ENCODE data around the gene MELK. TPM values are rescaled to one million over a fixed set of nuclear protein-coding genes. Genes with fewer than 3 reads are reported as not detected.
"Not testable (repeated sequence)": the region's sequence is repeated elsewhere in the genome, so short reads cannot be mapped to it uniquely, and the experiment has no call there.

MELK gene
- total and polyA plus RNA-seq, 9 donors = 8.9 to 16.8 (median 11.4) TPM

DNA sequence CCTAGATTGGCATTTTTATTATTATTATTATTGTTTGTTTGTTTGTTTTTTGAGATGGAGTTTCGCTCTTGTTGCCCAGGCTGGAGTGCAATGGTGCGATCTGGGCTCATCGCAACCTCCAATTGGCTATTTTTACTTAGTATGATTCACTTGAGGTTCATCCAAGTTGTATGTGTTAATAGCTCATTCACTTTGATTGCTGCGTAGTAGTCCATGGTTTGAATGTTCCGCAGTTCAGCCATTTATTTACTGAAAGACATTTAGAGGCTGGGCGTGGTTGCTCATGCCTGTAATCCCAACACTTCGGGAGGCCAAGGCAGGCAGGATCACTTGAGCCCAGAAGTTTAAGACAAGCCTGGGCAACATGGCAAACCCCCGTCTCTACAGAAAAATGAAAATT lies 22.6 kb upstream of the MELK start:
- no peak overlapping the region for H3K27ac ChIP-seq (ENCODE audit: low read length)
- no peaks in the 10 kb centered on the region for H3K4me1 ChIP-seq (ENCODE audit: control insufficient read depth, insufficient read depth, low read length)
- no peaks in the 10 kb centered on the region for H3K36me3 ChIP-seq (ENCODE audit: control insufficient read depth, insufficient read depth, low read length)
- H3K27me3 ChIP-seq (ENCODE audit: control insufficient read depth, insufficient read depth, low read length) = no peaks in the 10 kb centered on the region
- no peak overlapping the region for H3K4me3 ChIP-seq (ENCODE audit: low read length)
- DNase-seq = no peak
- WGBS (ENCODE audit: insufficient coverage) = 100% methylated on average over 7 of the region's 8 CpGs
- H3K9me3 ChIP-seq (replicated peaks; ENCODE audit: control insufficient read depth, low read depth, low read length) = no peaks in the 10 kb centered on the region

DNA sequence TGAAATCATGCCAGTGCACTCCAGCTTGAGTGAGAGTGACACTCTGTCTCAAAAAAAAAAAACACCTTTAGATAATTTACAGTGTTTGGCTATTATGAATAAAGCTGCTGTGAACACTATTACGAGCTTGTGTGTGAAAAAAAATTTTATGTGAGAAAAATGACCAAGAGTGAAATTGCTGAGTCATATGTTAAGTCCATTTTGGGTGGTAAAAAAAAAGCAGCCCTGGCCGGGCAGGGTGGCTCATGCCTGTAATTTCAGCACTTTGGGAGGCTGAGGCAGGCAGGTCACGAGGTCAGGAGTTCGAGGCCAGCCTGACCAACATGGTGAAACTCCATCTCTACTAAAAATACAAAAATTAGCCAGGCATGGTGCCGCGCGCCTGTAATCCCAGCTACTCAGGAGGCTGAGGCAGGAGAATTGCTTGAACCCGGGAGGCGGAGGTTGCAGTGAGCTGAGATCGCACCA lies 22.0 kb upstream of the MELK start:
- DNase-seq; H3K27ac ChIP-seq (ENCODE audit: low read length); H3K36me3 ChIP-seq (ENCODE audit: control insufficient read depth, insufficient read depth, low read length); H3K4me1 ChIP-seq (ENCODE audit: control insufficient read depth, insufficient read depth, low read length); H3K9me3 ChIP-seq (replicated peaks; ENCODE audit: control insufficient read depth, low read depth, low read length); H3K4me3 ChIP-seq (ENCODE audit: low read length); H3K27me3 ChIP-seq (ENCODE audit: control insufficient read depth, insufficient read depth, low read length): not testable (repeated sequence)
- WGBS (ENCODE audit: insufficient coverage) = 47% methylated on average over 2 of the region's 10 CpGs

DNA sequence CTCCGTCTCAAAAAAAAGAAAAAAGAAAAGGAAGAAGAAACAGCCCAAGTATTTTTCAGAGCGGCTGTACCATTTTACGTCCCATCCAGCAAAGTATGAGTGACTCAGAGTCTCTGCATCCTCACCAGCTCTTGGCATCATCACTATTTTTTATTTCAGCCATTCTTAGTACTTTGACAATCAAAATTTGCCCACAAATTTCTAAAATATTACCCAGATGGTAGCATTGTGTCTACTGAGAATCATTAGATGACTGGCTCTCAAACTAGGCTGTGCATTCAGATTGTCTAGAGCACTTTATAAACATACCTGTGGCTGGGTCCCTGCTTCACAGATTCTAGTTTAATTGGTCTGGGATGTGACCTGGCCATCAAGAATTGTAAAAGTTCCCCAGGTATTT lies 21.6 kb upstream of the MELK start:
- Histone ChIP-seq H3K9me3 (replicated peaks; ENCODE audit: control insufficient read depth, low read depth, low read length) (no peaks in the 10 kb centered on the region), H3K4me1 (ENCODE audit: control insufficient read depth, insufficient read depth, low read length) (no peaks in the 10 kb centered on the region), H3K4me3 (ENCODE audit: low read length) (no peak overlapping the region), H3K27me3 (ENCODE audit: control insufficient read depth, insufficient read depth, low read length) (no peaks in the 10 kb centered on the region), H3K27ac (ENCODE audit: low read length) (no peak overlapping the region), H3K36me3 (ENCODE audit: control insufficient read depth, insufficient read depth, low read length) (no peaks in the 10 kb centered on the region)
- DNase-seq = no peak
- no CpG with 5 or more reads among the region's 3 CpGs for WGBS (ENCODE audit: insufficient coverage)

DNA sequence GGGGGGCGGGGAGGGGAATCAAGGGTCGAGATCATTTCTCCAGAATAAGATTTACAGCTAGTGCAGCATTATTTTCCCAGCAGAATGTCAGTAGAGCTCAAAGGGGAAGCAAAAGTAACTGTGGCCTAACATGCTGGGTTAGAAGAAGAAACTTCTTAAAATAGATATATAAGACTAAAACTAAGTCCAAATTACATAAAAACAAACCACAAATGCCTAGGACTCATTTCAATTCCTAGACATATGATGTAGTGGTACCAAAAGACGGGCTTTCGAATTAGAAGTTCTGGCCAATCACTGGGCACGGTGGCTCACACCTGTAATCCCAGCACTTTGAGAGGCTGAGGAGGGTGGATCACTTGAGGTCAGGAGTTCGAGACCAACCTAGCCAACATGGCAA lies 20.8 kb upstream of the MELK start:
- Histone ChIP-seq H3K4me1 (ENCODE audit: control insufficient read depth, insufficient read depth, low read length) (no peaks in the 10 kb centered on the region), H3K27me3 (ENCODE audit: control insufficient read depth, insufficient read depth, low read length) (no peaks in the 10 kb centered on the region), H3K27ac (ENCODE audit: low read length) (no peak overlapping the region), H3K36me3 (ENCODE audit: control insufficient read depth, insufficient read depth, low read length) (no peaks in the 10 kb centered on the region), H3K9me3 (replicated peaks; ENCODE audit: control insufficient read depth, low read depth, low read length) (no peaks in the 10 kb centered on the region), H3K4me3 (ENCODE audit: low read length) (no peak overlapping the region)
- DNase-seq = peak; percentile 10
- WGBS (ENCODE audit: insufficient coverage) = no CpG with 5 or more reads among the region's 6 CpGs

DNA sequence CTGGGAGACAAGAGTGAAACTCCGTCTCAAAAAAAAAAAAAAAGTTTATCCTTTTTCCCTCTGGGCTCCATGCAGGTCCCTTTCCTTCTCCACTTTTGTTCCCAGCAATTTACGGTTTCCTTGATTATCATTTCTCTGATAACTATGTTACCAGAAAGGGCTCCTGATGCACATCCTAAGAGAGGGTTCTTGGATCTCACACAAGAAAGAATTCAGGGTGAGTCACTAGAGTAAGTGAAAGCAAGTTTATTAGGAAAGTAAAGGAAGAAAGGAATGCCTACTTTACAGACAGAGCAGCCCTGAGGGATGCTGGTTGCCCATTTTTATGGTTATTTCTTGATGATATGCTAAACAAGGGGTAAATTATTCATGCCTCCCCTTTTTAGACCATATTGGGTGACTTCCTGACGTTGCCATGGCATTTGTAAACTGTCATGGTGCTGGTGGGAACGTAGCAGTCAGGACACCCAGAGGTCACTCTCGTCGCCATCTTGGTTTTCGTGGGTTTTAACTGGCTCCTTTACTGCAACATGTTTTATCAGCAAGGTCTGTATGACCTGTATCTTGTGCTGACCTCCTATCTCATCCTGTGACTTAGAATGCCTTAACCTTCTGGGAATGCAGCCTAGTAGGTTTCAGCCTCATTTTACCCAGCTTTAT lies 13.5 kb upstream of the MELK start:
- H3K27ac ChIP-seq (ENCODE audit: low read length) = no peak overlapping the region
- H3K4me1 ChIP-seq (ENCODE audit: control insufficient read depth, insufficient read depth, low read length) = no peaks in the 10 kb centered on the region
- DNase-seq = no peak
- H3K36me3 ChIP-seq (ENCODE audit: control insufficient read depth, insufficient read depth, low read length) = no peaks in the 10 kb centered on the region
- H3K9me3 ChIP-seq (replicated peaks; ENCODE audit: control insufficient read depth, low read depth, low read length) = no peaks in the 10 kb centered on the region
- no peaks in the 10 kb centered on the region for H3K27me3 ChIP-seq (ENCODE audit: control insufficient read depth, insufficient read depth, low read length)
- H3K4me3 ChIP-seq (ENCODE audit: low read length) = no peak overlapping the region
- 57% methylated on average over 5 of the region's 7 CpGs for WGBS (ENCODE audit: insufficient coverage)

GRCh38 chr9:36560771-36561170 lies 11.9 kb upstream of the MELK start:
- H3K27ac ChIP-seq (ENCODE audit: low read length) = no peak overlapping the region
- H3K36me3 ChIP-seq (ENCODE audit: control insufficient read depth, insufficient read depth, low read length) = no peaks in the 10 kb centered on the region
- no peaks in the 10 kb centered on the region for H3K4me1 ChIP-seq (ENCODE audit: control insufficient read depth, insufficient read depth, low read length)
- WGBS (ENCODE audit: insufficient coverage) = no CpG with 5 or more reads among the region's 2 CpGs
- H3K4me3 ChIP-seq (ENCODE audit: low read length) = no peak overlapping the region
- no peaks in the 10 kb centered on the region for H3K9me3 ChIP-seq (replicated peaks; ENCODE audit: control insufficient read depth, low read depth, low read length)
- DNase-seq = no peak
- H3K27me3 ChIP-seq (ENCODE audit: control insufficient read depth, insufficient read depth, low read length) = no peaks in the 10 kb centered on the region

DNA sequence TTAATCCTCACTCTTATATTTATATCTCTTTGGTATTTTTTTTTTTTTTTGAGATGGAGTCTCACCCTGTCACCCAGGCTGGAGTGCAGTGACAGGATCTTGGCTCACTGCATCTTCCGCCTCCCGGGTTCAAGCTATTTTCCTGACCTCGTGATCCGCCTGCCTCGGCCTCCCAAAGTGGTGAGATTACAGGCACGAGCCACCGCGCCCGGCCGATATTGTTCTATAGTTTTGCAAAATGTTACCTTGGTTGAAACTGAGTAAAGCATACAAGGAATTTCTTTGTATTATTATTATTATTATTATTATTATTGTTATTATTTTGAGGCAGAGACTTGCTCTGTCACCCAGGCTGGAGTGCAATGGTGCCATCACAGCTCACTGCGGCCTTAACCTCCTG lies 9.9 kb upstream of the MELK start:
- DNase-seq; H3K4me3 ChIP-seq (ENCODE audit: low read length); H3K27ac ChIP-seq (ENCODE audit: low read length); H3K36me3 ChIP-seq (ENCODE audit: control insufficient read depth, insufficient read depth, low read length); H3K9me3 ChIP-seq (replicated peaks; ENCODE audit: control insufficient read depth, low read depth, low read length); H3K4me1 ChIP-seq (ENCODE audit: control insufficient read depth, insufficient read depth, low read length); H3K27me3 ChIP-seq (ENCODE audit: control insufficient read depth, insufficient read depth, low read length): not testable (repeated sequence)
- WGBS (ENCODE audit: insufficient coverage) = 81% methylated on average over 4 of the region's 11 CpGs

DNA sequence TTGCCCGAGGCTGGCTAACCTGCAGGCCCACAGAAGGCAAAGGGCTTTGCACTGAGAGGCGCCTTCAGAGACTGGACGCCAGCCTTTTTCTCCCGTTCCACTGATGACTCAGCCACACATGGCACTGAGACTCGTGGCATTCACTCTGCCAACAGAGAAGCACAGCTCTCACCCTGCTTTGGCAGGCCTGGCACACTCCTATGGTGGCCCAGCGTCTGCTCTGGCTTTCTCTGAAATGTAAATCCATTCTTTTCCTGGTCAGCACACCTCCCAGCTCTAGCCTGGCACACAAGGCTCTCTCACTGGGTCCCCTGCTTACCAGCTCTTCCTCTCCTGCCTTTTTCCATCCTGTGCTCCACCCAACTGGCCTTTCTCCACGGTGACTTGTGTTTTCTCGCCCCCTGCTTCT lies 5.9 kb upstream of the MELK start:
- WGBS (ENCODE audit: insufficient coverage) = 57% methylated on average over 8 of the region's 8 CpGs
- Histone ChIP-seq H3K4me3 (ENCODE audit: low read length) (no peak overlapping the region), H3K27me3 (ENCODE audit: control insufficient read depth, insufficient read depth, low read length) (no peaks in the 10 kb centered on the region), H3K36me3 (ENCODE audit: control insufficient read depth, insufficient read depth, low read length) (no peaks in the 10 kb centered on the region), H3K27ac (ENCODE audit: low read length) (peak overlapping the region; percentile 80), H3K4me1 (ENCODE audit: control insufficient read depth, insufficient read depth, low read length) (peaks cover 9% of the 10 kb centered on the region), H3K9me3 (replicated peaks; ENCODE audit: control insufficient read depth, low read depth, low read length) (no peaks in the 10 kb centered on the region)
- peak; percentile 79 for DNase-seq

DNA sequence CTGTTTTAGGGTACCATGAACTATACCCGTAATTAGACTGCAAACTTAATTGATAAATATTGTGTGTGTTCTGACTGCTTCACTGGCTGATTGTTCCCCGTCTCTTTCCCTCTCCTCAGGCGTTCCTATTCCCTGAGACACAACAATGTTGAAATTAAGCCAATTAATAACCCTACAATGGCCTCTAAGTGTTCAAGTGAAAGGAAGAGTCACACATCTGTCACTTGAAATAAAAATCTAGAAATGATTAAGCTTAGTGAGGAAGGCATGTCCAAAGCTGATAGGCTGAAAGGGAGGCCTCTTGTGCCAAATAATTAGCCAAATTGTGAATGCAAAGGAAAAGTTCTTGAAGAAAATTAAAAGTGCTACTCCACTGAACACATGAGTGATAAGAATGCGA lies 4.0 kb upstream of the MELK start:
- H3K4me3 ChIP-seq (ENCODE audit: low read length); H3K27ac ChIP-seq (ENCODE audit: low read length); H3K9me3 ChIP-seq (replicated peaks; ENCODE audit: control insufficient read depth, low read depth, low read length); DNase-seq; H3K36me3 ChIP-seq (ENCODE audit: control insufficient read depth, insufficient read depth, low read length); H3K27me3 ChIP-seq (ENCODE audit: control insufficient read depth, insufficient read depth, low read length): not testable (repeated sequence)
- H3K4me1 ChIP-seq (ENCODE audit: control insufficient read depth, insufficient read depth, low read length) = peaks cover 15% of the 10 kb centered on the region
- no CpG with 5 or more reads among the region's 4 CpGs for WGBS (ENCODE audit: insufficient coverage)

DNA sequence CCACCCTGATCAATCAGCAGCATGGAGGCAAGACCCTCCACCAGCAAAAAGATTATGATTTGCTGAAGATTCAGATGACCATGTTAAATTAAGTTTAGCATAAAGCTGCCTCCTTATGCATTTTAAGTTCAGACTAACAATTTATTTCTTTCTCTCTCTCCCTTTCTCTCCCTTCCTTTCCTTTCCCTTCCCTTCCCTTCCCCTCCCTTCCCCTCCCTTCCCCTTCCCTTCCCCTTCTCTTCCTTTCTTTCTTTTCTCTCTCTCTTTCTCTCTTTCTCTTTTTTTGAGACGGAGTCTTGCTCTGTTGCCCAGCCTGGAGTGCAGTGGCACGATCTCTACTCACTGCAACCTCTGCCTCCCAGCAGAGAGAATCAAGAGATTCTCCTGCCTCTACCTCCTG lies 1.4 kb upstream of the MELK start:
- Histone ChIP-seq H3K4me3 (ENCODE audit: low read length) (no peak overlapping the region), H3K36me3 (ENCODE audit: control insufficient read depth, insufficient read depth, low read length) (no peaks in the 10 kb centered on the region), H3K27ac (ENCODE audit: low read length) (no peak overlapping the region), H3K9me3 (replicated peaks; ENCODE audit: control insufficient read depth, low read depth, low read length) (no peaks in the 10 kb centered on the region), H3K4me1 (ENCODE audit: control insufficient read depth, insufficient read depth, low read length) (peaks cover 18% of the 10 kb centered on the region), H3K27me3 (ENCODE audit: control insufficient read depth, insufficient read depth, low read length) (no peaks in the 10 kb centered on the region)
- 88% methylated on average over 2 of the region's 2 CpGs for WGBS (ENCODE audit: insufficient coverage)
- no peak for DNase-seq

DNA sequence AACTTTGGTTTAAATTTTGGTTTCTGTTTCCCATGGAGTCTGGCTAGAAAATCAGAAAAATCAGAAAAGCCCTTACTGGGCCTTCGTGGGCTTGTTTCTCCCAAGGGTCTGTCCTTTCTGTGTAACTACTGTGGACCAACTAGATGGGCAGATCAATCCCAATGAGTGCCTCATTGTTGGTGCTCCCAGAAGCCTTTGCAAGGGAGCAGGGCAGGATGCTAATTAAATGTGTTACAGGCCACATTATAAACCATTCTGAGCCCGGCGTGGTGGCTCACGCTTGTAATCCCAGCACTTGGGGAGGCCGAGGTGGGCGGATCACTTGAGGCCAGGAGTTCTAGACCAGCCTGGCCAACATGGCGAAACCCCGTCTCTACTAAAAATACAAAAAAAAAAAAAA lies 1.4 kb downstream of the MELK start:
- H3K4me3 ChIP-seq (ENCODE audit: low read length) = peak overlapping the region; percentile 89
- H3K36me3 ChIP-seq (ENCODE audit: control insufficient read depth, insufficient read depth, low read length); DNase-seq; H3K27me3 ChIP-seq (ENCODE audit: control insufficient read depth, insufficient read depth, low read length); H3K27ac ChIP-seq (ENCODE audit: low read length); H3K4me1 ChIP-seq (ENCODE audit: control insufficient read depth, insufficient read depth, low read length); H3K9me3 ChIP-seq (replicated peaks; ENCODE audit: control insufficient read depth, low read depth, low read length): not testable (repeated sequence)
- 89% methylated on average over 1 of the region's 8 CpGs for WGBS (ENCODE audit: insufficient coverage)
